K562 (cell line): ENCODE results near the gene CYP2W1. TPM values are rescaled to one million over a fixed set of nuclear protein-coding genes. Genes with fewer than 3 reads are reported as not detected.
A peak's percentile ranks its signal among the peaks of the same experiment; 100 is the strongest.

Source experiments
- E4F1 ChIP-seq: fragments of 250-450 bp; sonication (Bioruptor Pico); IDR thresholded peaks from 2 replicates; pipeline ENCODE4 v1.5.0; 2021; ENCODE audit warnings: mild to moderate bottlenecking, borderline replicate concordance
- NEUROD1 ChIP-seq: fragments of 150-350 bp; IDR thresholded peaks from 2 replicates; pipeline ENCODE4 v1.6.1; 2014; ENCODE audit warnings: borderline replicate concordance, low read length, low read depth; ENCODE audit not compliant: partially characterized antibody
- RCOR1 ChIP-seq, 2 experiments: IDR thresholded peaks; 2 replicates each; pipeline ENCODE4 v1.6.1; 2012; ENCODE audit warnings: low read depth in 2 of 2, low read length in 2 of 2, borderline replicate concordance in 1 of 2, improper control_type of control experiment in 1 of 2
- SAP30 ChIP-seq: fragments of 200-600 bp; sonication (generic); IDR thresholded peaks from 2 replicates; pipeline ENCODE4 v1.6.1; 2012; ENCODE audit warnings: borderline replicate concordance, low read depth, mild to moderate bottlenecking, moderate library complexity, low read length, control low read depth, inconsistent platforms; ENCODE audit not compliant: insufficient read depth, poor library complexity, severe bottlenecking
- SUPT5H ChIP-seq: fragments of 450-650 bp; IDR thresholded peaks from 2 replicates; pipeline ENCODE4 v1.6.1; 2016
- TCF3 ChIP-seq: sonication (generic); formaldehyde crosslinking; IDR thresholded peaks from 2 replicates; pipeline ENCODE4 v1.4.0; 2020; ENCODE audit warnings: mild to moderate bottlenecking, missing genetic modification reagents
- TFAP4 ChIP-seq: sonication (generic); formaldehyde crosslinking; IDR thresholded peaks from 2 replicates; pipeline ENCODE4 v1.8.0; 2022; ENCODE audit warnings: missing genetic modification reagents, mild to moderate bottlenecking, moderate library complexity, borderline replicate concordance
- ZNF354B ChIP-seq: fragments of 250-450 bp; sonication (Bioruptor Pico); IDR thresholded peaks from 2 replicates; pipeline ENCODE4 v1.4.0; 2020
- ZNF449 ChIP-seq: fragments of 250-450 bp; sonication (Bioruptor Pico); IDR thresholded peaks from 2 replicates; pipeline ENCODE4 v1.8.0; 2022; ENCODE audit warnings: moderate library complexity, mild to moderate bottlenecking, inconsistent platforms
- polyA plus RNA-seq, 8 experiments: library from polyadenylated mRNA; depleted of rRNA in 4 of 8; stranded (reverse) in 5 of 8; unstranded in 3 of 8; fragments of >200 nt; fragmentation: Nextera tagmentation in 2 of 8; fragmentation: Illumina TruSeq in 1 of 8; extraction: Ambion mirVana in 2 of 8; extraction: Trizol in 1 of 8; gene quantifications; 2 replicates each; pipeline versions ENCODE4 v1.2.1 to v1.2.3, GENCODE V29; 2011 to 2014; ENCODE audit warnings: inconsistent platforms in 1 of 8, missing spikeins in 1 of 8
- total RNA-seq, 7 experiments: library from RNA; depleted of rRNA in 6 of 7; stranded (reverse); fragments of >200 nt in 6 of 7; fragmentation: Illumina TruSeq in 2 of 7; extraction: Trizol in 2 of 7; gene quantifications; 2 replicates each; pipeline versions ENCODE4 v1.2.1 to v1.2.3, GENCODE V29; 2011 to 2021; ENCODE audit warnings: low replicate concordance in 1 of 7
- TF ChIP-seq, protein P1 (sequence below), 2 experiments: fragments of 450-650 bp; IDR thresholded peaks; 2 replicates each; pipeline ENCODE4 v1.6.1; 2016; ENCODE audit warnings: mild to moderate bottlenecking in 2 of 2, borderline replicate concordance in 1 of 2, low read depth in 1 of 2, moderate library complexity in 1 of 2
- TF ChIP-seq, protein P2 (sequence below): sonication (generic); formaldehyde crosslinking; IDR thresholded peaks from 2 replicates; pipeline ENCODE4 v1.9.0; 2022; ENCODE audit warnings: mild to moderate bottlenecking, missing genetic modification reagents

CYP2W1 gene
- total and polyA plus RNA-seq, 9 of the 15 experiments (the other 6 are each of a cell fraction or from before 2014, with no cell fraction given) = not detected

DNA sequence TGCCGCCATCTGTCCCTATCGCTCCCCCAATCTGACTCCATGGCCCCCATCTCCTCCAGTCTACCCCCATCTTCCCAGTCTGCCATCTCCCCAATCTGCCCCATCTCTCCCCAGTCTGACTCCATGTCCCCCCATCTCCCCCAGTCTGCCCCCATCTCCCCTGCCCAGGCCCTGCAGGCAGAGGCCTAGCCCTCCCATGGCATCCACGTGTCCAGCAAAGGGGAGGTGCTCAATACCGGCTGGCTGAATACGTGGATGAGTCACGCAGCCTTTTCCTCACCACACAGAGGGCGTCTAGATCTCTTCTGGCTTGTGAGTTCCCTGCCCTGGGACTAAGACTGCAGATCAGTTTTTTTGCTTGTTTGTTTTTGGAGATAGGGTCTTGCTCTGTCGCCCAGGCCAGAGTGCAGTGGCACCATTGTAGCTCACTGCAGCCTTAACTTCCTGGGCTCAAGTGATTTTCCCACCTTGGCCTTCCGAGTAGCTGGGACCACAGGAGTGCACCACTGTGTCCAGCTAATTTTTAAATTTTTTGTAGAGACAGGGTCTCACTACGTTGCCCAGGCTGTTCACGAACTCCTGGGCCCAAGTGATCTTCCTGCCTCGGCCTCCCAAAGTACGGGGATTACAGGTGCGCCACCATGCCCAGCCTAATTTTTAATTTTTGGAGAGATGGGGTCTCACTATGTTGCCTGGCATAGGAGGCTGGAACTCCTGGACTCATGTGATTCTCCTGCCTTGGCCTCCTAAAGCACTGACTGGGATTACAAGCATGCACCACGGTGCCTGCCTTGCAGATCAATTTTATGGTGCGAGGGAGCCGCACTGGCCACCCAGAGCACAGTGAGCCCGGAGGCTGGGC lies 46.0 kb downstream of the CYP2W1 start (continued):
- TF ChIP-seq, protein P1, sequence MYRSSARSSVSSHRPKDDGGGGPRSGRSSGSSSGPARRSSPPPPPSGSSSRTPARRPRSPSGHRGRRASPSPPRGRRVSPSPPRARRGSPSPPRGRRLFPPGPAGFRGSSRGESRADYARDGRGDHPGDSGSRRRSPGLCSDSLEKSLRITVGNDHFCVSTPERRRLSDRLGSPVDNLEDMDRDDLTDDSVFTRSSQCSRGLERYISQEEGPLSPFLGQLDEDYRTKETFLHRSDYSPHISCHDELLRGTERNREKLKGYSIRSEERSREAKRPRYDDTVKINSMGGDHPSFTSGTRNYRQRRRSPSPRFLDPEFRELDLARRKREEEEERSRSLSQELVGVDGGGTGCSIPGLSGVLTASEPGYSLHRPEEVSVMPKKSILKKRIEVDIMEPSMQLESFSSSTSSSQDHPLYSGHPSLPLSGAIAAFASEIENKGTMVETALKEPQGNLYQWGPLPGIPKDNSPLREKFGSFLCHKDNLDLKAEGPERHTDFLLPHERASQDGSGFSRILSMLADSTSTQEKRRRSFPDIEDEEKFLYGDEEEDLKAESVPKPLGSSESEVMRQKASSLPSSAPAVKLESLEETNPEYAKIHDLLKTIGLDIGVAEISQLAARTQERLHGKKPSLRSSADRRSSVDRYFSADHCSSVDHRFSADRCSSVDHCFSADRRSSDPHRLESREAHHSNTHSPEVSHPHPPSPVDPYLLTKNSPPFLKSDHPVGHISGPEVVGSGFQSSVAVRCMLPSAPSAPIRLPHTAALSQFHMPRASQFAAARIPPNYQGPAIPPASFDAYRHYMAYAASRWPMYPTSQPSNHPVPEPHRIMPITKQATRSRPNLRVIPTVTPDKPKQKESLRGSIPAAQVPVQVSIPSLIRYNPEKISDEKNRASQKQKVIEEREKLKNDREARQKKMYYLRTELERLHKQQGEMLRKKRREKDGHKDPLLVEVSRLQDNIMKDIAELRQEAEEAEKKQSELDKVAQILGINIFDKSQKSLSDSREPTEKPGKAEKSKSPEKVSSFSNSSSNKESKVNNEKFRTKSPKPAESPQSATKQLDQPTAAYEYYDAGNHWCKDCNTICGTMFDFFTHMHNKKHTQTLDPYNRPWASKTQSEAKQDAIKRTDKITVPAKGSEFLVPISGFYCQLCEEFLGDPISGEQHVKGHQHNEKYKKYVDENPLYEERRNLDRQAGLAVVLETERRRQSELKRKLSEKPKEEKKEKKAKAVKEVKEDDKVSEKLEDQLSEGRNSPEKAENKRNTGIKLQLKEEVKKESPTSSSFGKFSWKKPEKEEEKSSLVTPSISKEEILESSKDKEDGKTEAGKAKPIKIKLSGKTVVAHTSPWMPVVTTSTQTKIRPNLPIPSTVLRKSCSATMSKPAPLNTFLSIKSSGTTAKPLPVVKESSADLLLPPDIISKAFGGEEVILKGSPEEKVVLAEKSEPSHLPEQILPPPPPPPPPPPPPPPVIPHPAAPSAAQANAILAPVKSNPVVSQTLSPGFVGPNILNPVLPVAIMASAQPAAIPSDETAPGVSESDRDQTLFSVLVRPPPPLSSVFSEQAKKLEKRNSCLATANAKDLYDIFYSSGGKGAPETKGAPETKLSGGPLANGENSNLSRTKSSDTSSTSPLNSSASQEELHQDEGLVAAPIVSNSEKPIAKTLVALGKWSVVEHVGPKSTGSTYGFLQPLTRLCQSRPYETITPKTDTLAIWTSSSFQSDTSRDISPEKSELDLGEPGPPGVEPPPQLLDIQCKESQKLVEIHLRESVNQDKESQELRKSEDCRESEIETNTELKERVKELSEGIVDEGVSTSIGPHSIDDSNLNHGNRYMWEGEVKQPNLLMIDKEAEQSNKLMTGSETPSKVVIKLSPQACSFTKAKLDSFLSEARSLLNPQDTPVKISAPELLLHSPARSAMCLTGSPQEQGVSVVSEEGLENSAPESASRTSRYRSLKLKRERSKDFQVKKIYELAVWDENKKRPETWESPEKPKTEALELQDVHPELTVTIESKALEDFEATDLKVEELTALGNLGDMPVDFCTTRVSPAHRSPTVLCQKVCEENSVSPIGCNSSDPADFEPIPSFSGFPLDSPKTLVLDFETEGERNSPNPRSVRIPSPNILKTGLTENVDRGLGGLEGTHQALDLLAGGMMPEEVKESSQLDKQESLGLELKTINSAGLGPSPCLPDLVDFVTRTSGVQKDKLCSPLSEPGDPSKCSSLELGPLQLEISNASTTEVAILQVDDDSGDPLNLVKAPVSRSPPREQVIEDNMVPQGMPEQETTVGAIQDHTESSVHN (IDR thresholded peaks at IDR 0.05; ENCODE audit: borderline replicate concordance in 1 of 2, low read depth in 1 of 2) = peak in 1 of 2 experiments; percentile 69; a peak in 1 of 4 replicates
- TF ChIP-seq SUPT5H (peak; percentile 59), TCF3 (CRISPR knock-in tag) (0 out of 2 replicates have a peak, but pooled peaks have one; percentile 9), RCOR1 (IDR thresholded peaks at IDR 0.05; ENCODE audit: borderline replicate concordance in 1 of 2, low read depth in 2 of 2, low read length in 2 of 2) (no peak), ZNF354B (CRISPR knock-in tag) (no peak), NEUROD1 (peak; percentile 31), ZNF449 (no peak), TFAP4 (CRISPR knock-in tag) (peak; percentile 86), E4F1 (no peak), SAP30 (peak; percentile 84)
- TF ChIP-seq, protein P2, sequence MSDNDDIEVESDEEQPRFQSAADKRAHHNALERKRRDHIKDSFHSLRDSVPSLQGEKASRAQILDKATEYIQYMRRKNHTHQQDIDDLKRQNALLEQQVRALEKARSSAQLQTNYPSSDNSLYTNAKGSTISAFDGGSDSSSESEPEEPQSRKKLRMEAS (CRISPR knock-in tag) = peak; percentile 80
